CD14-positive monocyte (primary cell): ENCODE data around the gene FTL. TPM values are rescaled to one million over a fixed set of nuclear protein-coding genes. Genes with fewer than 3 reads are reported as not detected.
"Not testable (repeated sequence)": the region's sequence is repeated elsewhere in the genome, so short reads cannot be mapped to it uniquely, and the experiment has no call there.

ENCODE experiments used
- DNase-seq, 3 donors: peaks; one replicate each; pipeline ENCODE4 v3.0.0-alpha.2; 2011 to 2022
- H2AFZ ChIP-seq: 2 replicates; pipeline ENCODE4 v1.6.0; 2012; ENCODE audit warnings: mild to moderate bottlenecking, low read depth, low read length, inconsistent platforms; ENCODE audit not compliant: insufficient read depth, poor library complexity, severe bottlenecking
- H3K27ac ChIP-seq, 2 donors: 1 replicate in 1 of 2; 2 replicates in 1 of 2; pipeline ENCODE4 v1.5.1; 2012 to 2013; ENCODE audit warnings: low read length in 2 of 2, control low read depth in 1 of 2, inconsistent platforms in 1 of 2, low read depth in 1 of 2, mild to moderate bottlenecking in 1 of 2
- H3K27me3 ChIP-seq, 2 donors: one replicate each; pipeline versions ENCODE4 v1.6.0 to v1.6.1; 2011 to 2013; ENCODE audit warnings: low read length in 2 of 2; ENCODE audit not compliant: control insufficient read depth in 2 of 2, insufficient read depth in 2 of 2
- H3K36me3 ChIP-seq, 2 donors: replicated peaks in 1 of 2; 1 replicate in 1 of 2; 2 replicates in 1 of 2; pipeline versions ENCODE4 v1.5.1 to v1.6.1; 2012 to 2013; ENCODE audit warnings: low read length in 2 of 2, control low read depth in 1 of 2, inconsistent platforms in 1 of 2, mild to moderate bottlenecking in 1 of 2; ENCODE audit not compliant: insufficient read depth in 2 of 2, control insufficient read depth in 1 of 2
- H3K4me1 ChIP-seq, 2 donors: 1 replicate in 1 of 2; 2 replicates in 1 of 2; pipeline versions ENCODE4 v1.5.1 to v1.6.1; 2012 to 2013; ENCODE audit warnings: low read length in 2 of 2, control low read depth in 1 of 2, inconsistent platforms in 1 of 2, mild to moderate bottlenecking in 1 of 2, moderate library complexity in 1 of 2; ENCODE audit not compliant: insufficient read depth in 2 of 2, control insufficient read depth in 1 of 2
- H3K4me2 ChIP-seq: replicated peaks from 2 replicates; pipeline ENCODE3; 2012; ENCODE audit warnings: low read length, moderate library complexity, mild to moderate bottlenecking; ENCODE audit not compliant: poor library complexity, severe bottlenecking; ENCODE audit errors: extremely low read depth
- H3K4me3 ChIP-seq, 3 experiments: fragments of 200-600 bp in 1 of 3; sonication (generic) in 1 of 3; replicated peaks in 1 of 3; 1 replicate in 2 of 3; 2 replicates in 1 of 3; pipeline ENCODE4 v1.5.1; 2011 to 2013; ENCODE audit warnings: low read length in 3 of 3, mild to moderate bottlenecking in 3 of 3, control low read depth in 2 of 3, low read depth in 2 of 3, inconsistent platforms in 1 of 3, moderate library complexity in 1 of 3
- H3K79me2 ChIP-seq: 2 replicates; pipeline ENCODE4 v1.6.0; 2012; ENCODE audit warnings: mild to moderate bottlenecking, control low read depth, inconsistent platforms, low read length, moderate library complexity; ENCODE audit not compliant: insufficient read depth
- H3K9ac ChIP-seq: 2 replicates; pipeline ENCODE4 v1.6.0; 2017; ENCODE audit warnings: low read length, mild to moderate bottlenecking; ENCODE audit not compliant: insufficient read depth, poor library complexity, severe bottlenecking
- H3K9me3 ChIP-seq, 2 donors: replicated peaks in 1 of 2; 1 replicate in 1 of 2; 2 replicates in 1 of 2; pipeline versions ENCODE4 v1.5.1 to v1.6.1; 2012 to 2013; ENCODE audit warnings: low read length in 2 of 2, control low read depth in 1 of 2; ENCODE audit not compliant: control insufficient read depth in 1 of 2, insufficient read depth in 1 of 2
- H4K20me1 ChIP-seq: 2 replicates; pipeline ENCODE4 v1.6.0; 2012; ENCODE audit warnings: mild to moderate bottlenecking, low read length, control low read depth, moderate library complexity; ENCODE audit not compliant: insufficient read depth
- H3K27ac Mint-ChIP-seq, 7 donors: one replicate each; pipeline ENCODE4 v1.8.0; 2020; ENCODE audit warnings: mild to moderate bottlenecking in 7 of 7, mixed read lengths in 7 of 7, moderate library complexity in 6 of 7, inconsistent platforms in 2 of 7
- H3K27me3 Mint-ChIP-seq, 3 donors: one replicate each; pipeline ENCODE4 v1.8.0; 2021 to 2022; ENCODE audit warnings: low read depth in 3 of 3, mild to moderate bottlenecking in 3 of 3, mixed read lengths in 3 of 3, moderate library complexity in 3 of 3, inconsistent platforms in 1 of 3
- H3K36me3 Mint-ChIP-seq, 2 donors: one replicate each; pipeline ENCODE4 v1.8.0; 2020; ENCODE audit warnings: mixed read lengths in 2 of 2, inconsistent platforms in 1 of 2, mild to moderate bottlenecking in 1 of 2
- H3K4me1 Mint-ChIP-seq: one replicate; pipeline ENCODE4 v1.8.0; 2020; ENCODE audit warnings: mild to moderate bottlenecking, mixed read lengths
- H3K4me3 Mint-ChIP-seq, 2 donors: one replicate each; pipeline ENCODE4 v1.8.0; 2020; ENCODE audit warnings: mild to moderate bottlenecking in 2 of 2, mixed read lengths in 2 of 2, moderate library complexity in 1 of 2
- H3K9me3 Mint-ChIP-seq, 7 donors: one replicate each; pipeline ENCODE4 v1.8.0; 2020 to 2022; ENCODE audit warnings: mixed read lengths in 7 of 7, mild to moderate bottlenecking in 6 of 7, moderate library complexity in 6 of 7, inconsistent platforms in 2 of 7
- CTCF ChIP-seq: fragments of 200-600 bp; IDR thresholded peaks from one replicate; pipeline ENCODE4 v1.8.0; 2022; ENCODE audit warnings: antibody characterized with exemption, mild to moderate bottlenecking
- WGBS: methylation state at CpG from one replicate; pipeline ENCODE4 v1.1.5; 2013; ENCODE audit warnings: missing lambda C conversion rate; ENCODE audit not compliant: insufficient coverage; 5-methylcytosine and 5-hydroxymethylcytosine counted together
- intact Hi-C, 2 donors: fragments of 100-400 bp; cut with micrococcal nuclease; formaldehyde crosslinking; loops; one replicate each; pipeline versions ENCODE4 v1.15.0 to v1.15.1; 2023
- polyA plus RNA-seq, 3 donors: library from polyadenylated mRNA; depleted of rRNA in 1 of 3; unstranded in 2 of 3; stranded (reverse) in 1 of 3; fragments of 300-500 nt in 2 of 3; fragments of >200 nt in 1 of 3; fragmentation: Illumina TruSeq in 2 of 3; gene quantifications; 1 replicate in 2 of 3; 2 replicates in 1 of 3; pipeline ENCODE4 v1.2.3, GENCODE V29; 2012 to 2021

FTL gene
- polyA plus RNA-seq, 3 donors = 4,468 to 26,681 (median 23,650) TPM

- peak in 2 of 3 donors; percentile 4 to 46 for DNase-seq
- Mint-ChIP-seq H3K9me3 (no peaks in the 10 kb centered on the region), H3K27ac (peak overlapping the region in 1 of 7 donors; percentile 54), H3K27me3 (peaks cover 9 to 30% (median 9%) of the 10 kb centered on the region in 3 donors), H3K4me1 (peaks cover 7% of the 10 kb centered on the region), H3K4me3 (no peak overlapping the region), H3K36me3 (peaks cover 10 to 17% of the 10 kb centered on the region in 2 donors)
- no peaks in the 10 kb centered on the region for H3K9me3 ChIP-seq
- H3K4me3 ChIP-seq = no peak overlapping the region
- TF ChIP-seq CTCF = no peak
- H3K4me2 ChIP-seq = no peak overlapping the region
- peaks cover 10 to 13% of the 10 kb centered on the region in 2 donors for H3K36me3 ChIP-seq
- H3K9ac ChIP-seq = no peak overlapping the region
- H3K27ac ChIP-seq = no peak overlapping the region
- H3K4me1 ChIP-seq = peaks cover 0 to 3% of the 10 kb centered on the region in 2 donors
- no peaks in the 10 kb centered on the region for H4K20me1 ChIP-seq
- no peaks in the 10 kb centered on the region for H3K79me2 ChIP-seq
- intact Hi-C loops = no loop called here
- 34% methylated on average over 7 of the region's 10 CpGs for WGBS
- H2AFZ ChIP-seq = no peak overlapping the region
- no peaks in the 10 kb centered on the region for H3K27me3 ChIP-seq
These were observed 38.2 kb upstream of the FTL start for GRCh38 chr19:48926909-48927308.

DNA sequence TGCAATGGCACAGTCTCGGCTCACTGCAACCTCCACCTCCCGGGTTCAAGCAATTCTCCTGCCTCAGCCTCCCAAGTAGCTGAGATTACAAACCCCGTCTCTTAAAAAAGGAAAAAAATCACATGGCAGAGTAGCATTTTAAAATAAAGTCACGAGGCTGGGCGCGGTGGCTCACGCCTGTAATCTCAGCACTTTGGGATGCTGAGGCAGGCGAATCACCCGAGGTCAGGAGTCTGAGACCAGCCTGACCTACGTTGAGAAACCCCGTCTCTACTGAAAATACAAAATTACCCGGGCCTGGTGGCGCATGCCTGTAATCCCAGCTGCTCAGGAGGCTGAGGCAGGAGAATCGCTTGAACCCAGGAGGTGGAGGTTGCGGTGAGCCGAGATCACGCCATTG lies 37.4 kb upstream of the FTL start:
- peaks cover 5 to 10% of the 10 kb centered on the region in 2 donors for H3K36me3 Mint-ChIP-seq
- H3K27me3 ChIP-seq, H3K4me2 ChIP-seq, DNase-seq, H3K4me3 ChIP-seq, H3K9ac ChIP-seq, H3K27ac Mint-ChIP-seq, H4K20me1 ChIP-seq, H3K79me2 ChIP-seq, H3K4me1 Mint-ChIP-seq, H3K4me3 Mint-ChIP-seq, H3K4me1 ChIP-seq, H3K27ac ChIP-seq, H2AFZ ChIP-seq, H3K9me3 ChIP-seq, intact Hi-C loops, H3K36me3 ChIP-seq, H3K9me3 Mint-ChIP-seq: not testable (repeated sequence)
- WGBS = 96% methylated on average over 8 of the region's 17 CpGs
- peaks cover 13 to 35% (median 15%) of the 10 kb centered on the region in 3 donors for H3K27me3 Mint-ChIP-seq
